ENCODE measurements around the gene STAT6.
A peak's percentile ranks its signal among the peaks of the same experiment; 100 is the strongest.
"Not testable (repeated sequence)": the region's sequence is repeated elsewhere in the genome, so short reads cannot be mapped to it uniquely, and the experiment has no call there.

STAT6 gene

GRCh38 chr12:57126561-57126960 lies 15.4 kb upstream of the STAT6 start:
- no peak for DNase-seq

GRCh38 chr12:57126061-57126460 lies 14.9 kb upstream of the STAT6 start:
- DNase-seq: no peak

GRCh38 chr12:57124261-57124877 lies 13.2 kb upstream of the STAT6 start:
- peak; percentile 50 to 82 (median 70) for DNase-seq

- no peak for DNase-seq
Observed at GRCh38 chr12:57123813-57124212, 12.7 kb upstream of the STAT6 start.

- DNase-seq: not testable (repeated sequence)
Observed at GRCh38 chr12:57120718-57121117, 9.6 kb upstream of the STAT6 start.

- DNase-seq: no peak
Observed at GRCh38 chr12:57119294-57120085, 8.3 kb upstream of the STAT6 start.

- no peak for DNase-seq
Observed at GRCh38 chr12:57118711-57119271, 7.6 kb upstream of the STAT6 start.

- no peak for DNase-seq
Observed at GRCh38 chr12:57116580-57117281, 5.6 kb upstream of the STAT6 start.

- DNase-seq: no peak
Observed at GRCh38 chr12:57112492-57113294, 1.5 kb upstream of the STAT6 start.

- DNase-seq: peak; percentile 46 to 76 (median 61)
Observed at GRCh38 chr12:57110104-57111030, 795 bp downstream of the STAT6 start.

- no peak for DNase-seq
Observed at GRCh38 chr12:57109207-57110103, 1.7 kb downstream of the STAT6 start.

- DNase-seq: no peak
Observed at GRCh38 chr12:57107456-57108155, 3.6 kb downstream of the STAT6 start.

- DNase-seq: no peak
Observed at GRCh38 chr12:57106021-57106708, 5.0 kb downstream of the STAT6 start.

GRCh38 chr12:57105011-57105753 lies 6.0 kb downstream of the STAT6 start:
- DNase-seq: no peak

- no peak for DNase-seq
Observed at GRCh38 chr12:57104292-57104910, 6.8 kb downstream of the STAT6 start.

GRCh38 chr12:57103856-57104255 lies 7.3 kb downstream of the STAT6 start:
- DNase-seq: no peak

GRCh38 chr12:57101892-57102695 lies 9.1 kb downstream of the STAT6 start:
- no peak for DNase-seq
